K562 (cell line): ENCODE results near the gene GMEB2. TPM values are rescaled to one million over a fixed set of nuclear protein-coding genes. Genes with fewer than 3 reads are reported as not detected.

Source experiments
- ATAC-seq: fragments of 200-7000 bp; cut with Tn5 transposase; 3 replicates; pipeline ENCODE4 v1.9.1; 2020; ENCODE audit warnings: moderate library complexity
- BruUV-seq: library from RNA; stranded (reverse); fragments of 400-500 nt; replicated peaks from 2 replicates; lab custom pipeline; 2021; lab: Mats Ljungman, UMichigan
- CTCF ChIA-PET: fragments of 300-600 bp; formaldehyde crosslinking; extraction: SDS; loops from one replicate; lab custom pipeline; 2021; ENCODE audit warnings: low intra/inter-chr PET ratio; lab: Yijun Ruan, JAX
- POLR2A ChIA-PET: fragments of 300-600, 350-650 bp; sonication (Branson Sonifier 250); formaldehyde crosslinking; extraction: SDS; loops from one replicate; lab custom pipeline; 2021; ENCODE audit warnings: antibody characterized with exemption, inconsistent platforms; lab: Yijun Ruan, JAX
- DNase-seq, 4 experiments: peaks; one replicate each; pipeline versions ENCODE4 v3.0.0 to v3.0.0-alpha.2; 2011 to 2018; ENCODE audit warnings: low spot score in 3 of 4, mixed read lengths in 3 of 4; ENCODE audit errors: extremely low read depth in 1 of 4
- FAIRE-seq: peaks from 2 replicates; lab custom pipeline; 2011; peaks lifted over from hg19 to GRCh38; lab: Jason Lieb, UNC
- H2AFZ ChIP-seq: 2 replicates; pipeline ENCODE4 v1.6.0; 2011; ENCODE audit warnings: low read depth, low read length, control low read depth, inconsistent platforms
- H3K27ac ChIP-seq: fragments of 200-600 bp; 3 replicates; pipeline ENCODE4 v1.8.0; 2011; ENCODE audit warnings: low read depth, mild to moderate bottlenecking, control low read depth, inconsistent platforms, low read length, moderate library complexity, mixed read lengths; ENCODE audit errors: extremely low read depth
- H3K27me3 ChIP-seq, 2 experiments: fragments of 300-600 bp in 1 of 2; 2 replicates in 1 of 2; 3 replicates in 1 of 2; pipeline versions ENCODE4 v1.6.0 to v1.8.0; 2011; ENCODE audit warnings: inconsistent platforms in 2 of 2, low read length in 2 of 2, mild to moderate bottlenecking in 1 of 2, mixed read lengths in 1 of 2, moderate library complexity in 1 of 2; ENCODE audit not compliant: control insufficient read depth in 2 of 2, insufficient read depth in 2 of 2
- H3K36me3 ChIP-seq: fragments of 300-600 bp; 3 replicates; pipeline ENCODE4 v1.8.0; 2011; ENCODE audit warnings: mild to moderate bottlenecking, low read length, inconsistent platforms; ENCODE audit not compliant: control insufficient read depth, insufficient read depth
- H3K4me1 ChIP-seq, 2 experiments: fragments of 200-600 bp in 1 of 2; replicated peaks in 1 of 2; 2 replicates in 1 of 2; 3 replicates in 1 of 2; pipeline versions ENCODE4 v1.5.1 to v1.8.0; 2011; ENCODE audit warnings: inconsistent platforms in 2 of 2, low read length in 2 of 2, mild to moderate bottlenecking in 1 of 2, mixed read lengths in 1 of 2, moderate library complexity in 1 of 2; ENCODE audit not compliant: control insufficient read depth in 2 of 2, insufficient read depth in 2 of 2
- H3K4me2 ChIP-seq: 2 replicates; pipeline ENCODE4 v1.6.1; 2011; ENCODE audit warnings: low read length, control low read depth, inconsistent platforms, mixed read lengths; ENCODE audit not compliant: insufficient read depth
- H3K4me3 ChIP-seq: fragments of 200-600 bp; sonication (generic), shearing (Covaris generic); 2 replicates; pipeline ENCODE4 v1.5.1; 2016; ENCODE audit warnings: control low read depth, inconsistent platforms
- H3K79me2 ChIP-seq: fragments of 200-600 bp; 3 replicates; pipeline ENCODE4 v1.8.0; 2011; ENCODE audit warnings: low read length, inconsistent platforms; ENCODE audit not compliant: control insufficient read depth, insufficient read depth
- H3K9ac ChIP-seq, 2 experiments: 2 replicates each; pipeline versions ENCODE4 v1.6.0 to v1.6.1; 2011; ENCODE audit warnings: low read depth in 2 of 2, low read length in 2 of 2, control low read depth in 1 of 2, inconsistent platforms in 1 of 2, mild to moderate bottlenecking in 1 of 2, mixed read lengths in 1 of 2; ENCODE audit not compliant: insufficient read depth in 1 of 2
- H3K9me1 ChIP-seq: one replicate; pipeline ENCODE4 v1.6.0; 2011; ENCODE audit warnings: inconsistent platforms, mild to moderate bottlenecking, low read length, moderate library complexity; ENCODE audit not compliant: control insufficient read depth, insufficient read depth
- H3K9me3 ChIP-seq: replicated peaks from 2 replicates; pipeline ENCODE4 v1.5.1; 2011; ENCODE audit warnings: low read depth, low read length, inconsistent platforms; ENCODE audit not compliant: control insufficient read depth, insufficient read depth
- H4K20me1 ChIP-seq: replicated peaks from 2 replicates; pipeline ENCODE4 v1.6.1; 2011; ENCODE audit warnings: low read length, inconsistent platforms, mixed read lengths; ENCODE audit not compliant: control insufficient read depth, insufficient read depth
- C11orf30 ChIP-seq: fragments of 450-650 bp; IDR thresholded peaks from 2 replicates; pipeline ENCODE4 v1.6.1; 2016; ENCODE audit warnings: low read depth, mild to moderate bottlenecking
- HDAC2 ChIP-seq: fragments of 450-650 bp; IDR thresholded peaks from 2 replicates; pipeline ENCODE4 v1.6.1; 2016; ENCODE audit warnings: mild to moderate bottlenecking
- JUND ChIP-seq, 2 experiments: IDR thresholded peaks; 2 replicates in 1 of 2; 3 replicates in 1 of 2; pipeline ENCODE4 v1.6.1; 2011; ENCODE audit warnings: borderline replicate concordance in 2 of 2, low read depth in 2 of 2, low read length in 2 of 2, improper control_type of control experiment in 1 of 2, missing biosample characterization in 1 of 2, missing genetic modification characterization in 1 of 2, missing genetic modification reagents in 1 of 2
- LEF1 ChIP-seq: fragments of 450-650 bp; IDR thresholded peaks from 2 replicates; pipeline ENCODE4 v1.6.1; 2016; ENCODE audit warnings: mild to moderate bottlenecking
- PURB ChIP-seq: sonication (generic); formaldehyde crosslinking; IDR thresholded peaks from 2 replicates; pipeline ENCODE4 v1.9.0; 2021; ENCODE audit warnings: low read depth, mild to moderate bottlenecking, missing genetic modification reagents
- SAFB ChIP-seq: fragments of 200-400 bp; formaldehyde crosslinking; IDR thresholded peaks from 2 replicates; pipeline ENCODE4 v1.6.1; 2017; ENCODE audit warnings: low read depth, low read length, borderline replicate concordance
- TBP ChIP-seq: optimal IDR thresholded peaks from 2 replicates; pipeline ENCODE3; 2011; ENCODE audit warnings: low read depth, low read length, improper control_type of control experiment
- TCF7L2 ChIP-seq: fragments of 150-350 bp; IDR thresholded peaks from 2 replicates; pipeline ENCODE4 v1.6.1; 2016; ENCODE audit warnings: low read depth, mild to moderate bottlenecking, low read length, moderate library complexity
- ZNF12 ChIP-seq: sonication (generic); formaldehyde crosslinking; IDR thresholded peaks from 2 replicates; pipeline ENCODE4 v1.4.0; 2020; ENCODE audit warnings: mild to moderate bottlenecking, missing genetic modification reagents
- ZNF134 ChIP-seq: fragments of 250-450 bp; sonication (Bioruptor Pico); conservative IDR thresholded peaks from 2 replicates; pipeline ENCODE4 v1.4.0; 2020
- ZNF232 ChIP-seq: sonication (generic); formaldehyde crosslinking; IDR thresholded peaks from 2 replicates; pipeline ENCODE4 v1.8.0; 2022; ENCODE audit warnings: mild to moderate bottlenecking, missing genetic modification reagents
- ZNF57 ChIP-seq: fragments of 450-650 bp; formaldehyde crosslinking; IDR thresholded peaks from 2 replicates; pipeline ENCODE4 v1.4.0; 2020; ENCODE audit warnings: mild to moderate bottlenecking, moderate library complexity
- WGBS: fragments of 100-300 bp; shearing (Covaris generic); methylation state at CpG from one replicate; pipeline ENCODE4 v1.1.6; 2016; ENCODE audit warnings: low coverage, mixed read lengths; ENCODE audit not compliant: insufficient coverage; ENCODE audit errors: missing lambda C conversion rate; 5-methylcytosine and 5-hydroxymethylcytosine counted together
- in situ Hi-C: fragments of 300-500 bp; cut with MboI; formaldehyde crosslinking; loops from 4 replicates; pipeline ENCODE4 v1.15.0; 2018; ENCODE audit warnings: inconsistent platforms, mixed read lengths
- intact Hi-C: fragments of 100-400 bp; cut with micrococcal nuclease; formaldehyde crosslinking; loops from 2 replicates; pipeline ENCODE4 v1.14.2; 2022
- polyA plus RNA-seq, 8 experiments: library from polyadenylated mRNA; depleted of rRNA in 4 of 8; stranded (reverse) in 5 of 8; unstranded in 3 of 8; fragments of >200 nt; fragmentation: Nextera tagmentation in 2 of 8; fragmentation: Illumina TruSeq in 1 of 8; extraction: Ambion mirVana in 2 of 8; extraction: Trizol in 1 of 8; gene quantifications; 2 replicates each; pipeline versions ENCODE4 v1.2.1 to v1.2.3, GENCODE V29; 2011 to 2014; ENCODE audit warnings: inconsistent platforms in 1 of 8, missing spikeins in 1 of 8
- total RNA-seq, 7 experiments: library from RNA; depleted of rRNA in 6 of 7; stranded (reverse); fragments of >200 nt in 6 of 7; fragmentation: Illumina TruSeq in 2 of 7; extraction: Trizol in 2 of 7; gene quantifications; 2 replicates each; pipeline versions ENCODE4 v1.2.1 to v1.2.3, GENCODE V29; 2011 to 2021; ENCODE audit warnings: low replicate concordance in 1 of 7
- TF ChIP-seq, protein P1 (sequence below): fragments of 450-650 bp; formaldehyde crosslinking; IDR thresholded peaks from 2 replicates; pipeline ENCODE4 v1.4.0; 2020; ENCODE audit warnings: mild to moderate bottlenecking
- TF ChIP-seq, protein P2 (sequence below), 2 experiments: fragments of 450-650 bp in 1 of 2; sonication (generic) in 1 of 2; formaldehyde crosslinking in 1 of 2; IDR thresholded peaks in 1 of 2; conservative IDR thresholded peaks in 1 of 2; 2 replicates each; pipeline versions ENCODE4 v1.6.1 to v1.8.1; 2016 to 2023; ENCODE audit warnings: mild to moderate bottlenecking in 2 of 2, moderate library complexity in 2 of 2, inconsistent platforms in 1 of 2, missing genetic modification reagents in 1 of 2

GMEB2 gene
- total and polyA plus RNA-seq, 9 of the 15 experiments (the other 6 are each of a cell fraction or from before 2014, with no cell fraction given): 0.03 to 13.9 (median 6.3) TPM

DNA sequence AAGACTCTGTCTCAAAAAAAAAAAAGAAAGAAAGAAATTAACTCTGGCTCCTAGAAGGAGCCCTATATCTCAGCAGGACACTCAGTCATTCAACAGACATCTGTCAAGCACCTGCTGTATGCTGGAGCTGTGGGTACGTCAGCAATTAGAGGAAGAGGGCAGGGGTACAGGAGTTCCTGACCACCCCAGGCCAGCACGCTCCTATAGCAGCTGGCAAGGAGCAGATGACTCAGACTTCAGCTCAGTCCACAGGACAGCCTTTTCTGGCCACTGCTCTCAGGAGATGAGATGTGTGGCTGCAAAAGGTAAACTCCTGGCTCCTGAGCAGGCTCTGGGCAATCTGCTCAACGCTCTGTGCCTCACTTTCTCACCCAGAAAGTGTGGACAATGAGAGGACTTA, 29.6 kb upstream of the GMEB2 start:
- peak overlapping the region; percentile 34; the same call in 1 of the 2 replicates for H3K4me2 ChIP-seq
- H3K79me2 ChIP-seq: peaks cover 42% of the 10 kb centered on the region
- FAIRE-seq (no peak), ATAC-seq (no peak), DNase-seq (peak in 3 of 4 experiments; percentile 5 to 35 (median 20))
- H3K36me3 ChIP-seq: peaks cover 21% of the 10 kb centered on the region; the same call in 2 of the 3 replicates
- no peaks in the 10 kb centered on the region for H3K27me3 ChIP-seq
- H3K4me3 ChIP-seq: no peak overlapping the region
- peaks cover 28 to 72% of the 10 kb centered on the region in 2 experiments for H3K4me1 ChIP-seq
- in situ Hi-C loops (no loop called here), intact Hi-C loops (loop anchor here (10.0 kb wide), 1 partner anchor 122 kb away; the partner anchor contains the start of gene PTK6)
- CTCF ChIA-PET: no interaction called here
- no peaks in the 10 kb centered on the region for H3K9me1 ChIP-seq
- no peaks in the 10 kb centered on the region; the same call in 1 of the 2 replicates for H4K20me1 ChIP-seq
- BruUV-seq: no TSS peak
- TF ChIP-seq, protein P1, sequence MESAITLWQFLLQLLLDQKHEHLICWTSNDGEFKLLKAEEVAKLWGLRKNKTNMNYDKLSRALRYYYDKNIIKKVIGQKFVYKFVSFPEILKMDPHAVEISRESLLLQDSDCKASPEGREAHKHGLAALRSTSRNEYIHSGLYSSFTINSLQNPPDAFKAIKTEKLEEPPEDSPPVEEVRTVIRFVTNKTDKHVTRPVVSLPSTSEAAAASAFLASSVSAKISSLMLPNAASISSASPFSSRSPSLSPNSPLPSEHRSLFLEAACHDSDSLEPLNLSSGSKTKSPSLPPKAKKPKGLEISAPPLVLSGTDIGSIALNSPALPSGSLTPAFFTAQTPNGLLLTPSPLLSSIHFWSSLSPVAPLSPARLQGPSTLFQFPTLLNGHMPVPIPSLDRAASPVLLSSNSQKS (CRISPR knock-in tag): no peak
- TF ChIP-seq HDAC2 (no peak), ZNF57 (CRISPR knock-in tag) (no peak), ZNF232 (CRISPR knock-in tag) (no peak), ZNF12 (CRISPR knock-in tag) (peak; percentile 58; the same call in 1 of the 2 replicates), C11orf30 (no peak), TBP (peak; percentile 7), SAFB (no peak), TCF7L2 (no peak), PURB (no peak), LEF1 (no peak), ZNF134 (CRISPR knock-in tag) (no peak), JUND (IDR thresholded peaks at IDR 0.05; ENCODE audit: borderline replicate concordance, low read depth, low read length) (no peak), JUND (tag; IDR thresholded peaks at IDR 0.05; ENCODE audit: borderline replicate concordance, low read depth, low read length) (no peak)
- TF ChIP-seq, protein P2, sequence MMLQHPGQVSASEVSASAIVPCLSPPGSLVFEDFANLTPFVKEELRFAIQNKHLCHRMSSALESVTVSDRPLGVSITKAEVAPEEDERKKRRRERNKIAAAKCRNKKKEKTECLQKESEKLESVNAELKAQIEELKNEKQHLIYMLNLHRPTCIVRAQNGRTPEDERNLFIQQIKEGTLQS (IDR thresholded peaks at IDR 0.05): 0 out of 2 replicates have a peak, but pooled peaks have one; percentile 24
- TF ChIP-seq, protein P2 (CRISPR knock-in tag; conservative IDR thresholded peaks at IDR 0.05): no peak
- POLR2A ChIA-PET: interaction anchor here (0.6 to 0.7 kb wide), 2 partner anchors 14 to 103 kb away, joined by 3 to 5 read pairs; no protein-coding TSS in a partner anchor
- 51% methylated on average over 3 of the region's 3 CpGs for WGBS
- no peak overlapping the region for H2AFZ ChIP-seq
- H3K9me3 ChIP-seq: no peaks in the 10 kb centered on the region
- no peak overlapping the region for H3K27ac ChIP-seq
- H3K9ac ChIP-seq: peak overlapping the region in 1 of 2 experiments; percentile 100; a peak in 2 of 4 replicates
